Tibial nerve (tissue), 4 donors: ENCODE data around the gene CAMKMT. TPM values are rescaled to one million over a fixed set of nuclear protein-coding genes. Genes with fewer than 3 reads are reported as not detected.

Experiments
- DNase-seq, 2 donors: peaks; one replicate each; pipeline ENCODE4 v3.0.0-alpha.2; 2019; ENCODE audit warnings: low spot score in 2 of 2
- H3K27ac ChIP-seq, 4 donors: fragments of 200-600 bp; sonication (generic) in 3 of 4; one replicate each; pipeline ENCODE4 v1.5.1; 2017 to 2019; ENCODE audit warnings: mild to moderate bottlenecking in 1 of 4
- H3K27me3 ChIP-seq, 2 donors: fragments of 200-600 bp; sonication (generic) in 1 of 2; one replicate each; pipeline versions ENCODE4 v1.5.1 to v1.6.0; 2017 to 2019
- H3K36me3 ChIP-seq, 3 donors: fragments of 200-600 bp; sonication (generic); one replicate each; pipeline ENCODE4 v1.5.1; 2018 to 2019
- H3K4me1 ChIP-seq, 4 donors: fragments of 200-600 bp; sonication (generic) in 3 of 4; one replicate each; pipeline ENCODE4 v1.5.1; 2017 to 2019
- H3K4me3 ChIP-seq, 4 donors: fragments of 200-600 bp; sonication (generic) in 3 of 4; one replicate each; pipeline ENCODE4 v1.5.1; 2017 to 2019; ENCODE audit warnings: mild to moderate bottlenecking in 1 of 4, moderate library complexity in 1 of 4
- H3K9me3 ChIP-seq, 4 donors: fragments of 200-600 bp; sonication (generic) in 3 of 4; one replicate each; pipeline ENCODE4 v1.5.1; 2017 to 2019
- CTCF ChIP-seq, 5 experiments: fragments of 200-600 bp in 3 of 5; fragments of 450-650 bp in 2 of 5; sonication (generic) in 3 of 5; IDR thresholded peaks; one replicate each; pipeline ENCODE4 v1.5.1; 2016 to 2019; ENCODE audit warnings: antibody characterized with exemption in 5 of 5, mild to moderate bottlenecking in 3 of 5, moderate library complexity in 2 of 5
- EP300 ChIP-seq, 2 donors: sonication (generic); formaldehyde crosslinking; IDR thresholded peaks; one replicate each; pipeline ENCODE4 v1.6.1; 2017; ENCODE audit warnings: antibody characterized with exemption in 2 of 2, mild to moderate bottlenecking in 1 of 2
- POLR2A ChIP-seq, 2 donors: fragments of 450-650 bp; IDR thresholded peaks; one replicate each; pipeline ENCODE4 v1.6.1; 2017; ENCODE audit warnings: antibody characterized with exemption in 2 of 2, mild to moderate bottlenecking in 2 of 2, moderate library complexity in 2 of 2
- WGBS, 2 donors: methylation state at CpG; one replicate each; pipeline ENCODE4 v1.1.5; 2018; 5-methylcytosine and 5-hydroxymethylcytosine counted together
- total RNA-seq, 4 donors: library from RNA; depleted of rRNA; stranded (reverse); fragments of >200 nt; gene quantifications; one replicate each; pipeline ENCODE4 v1.1.0, GENCODE V29; 2016

Gene CAMKMT
- total RNA-seq, 4 donors from 2014 or later, result 8.4 to 14.1 (median 9.7) TPM

GRCh38 chr2:44324971-44325426 is 36.7 kb upstream of the CAMKMT start:
- no peak for DNase-seq
- Histone ChIP-seq H3K36me3 (peaks cover 8 to 93% (median 14%) of the 10 kb centered on the region in 3 donors), H3K4me1 (peaks cover 0 to 4% (median 0%) of the 10 kb centered on the region in 4 donors), H3K9me3 (no peaks in the 10 kb centered on the region), H3K4me3 (no peak overlapping the region), H3K27ac (no peak overlapping the region), H3K27me3 (no peaks in the 10 kb centered on the region)
- WGBS, 2 donors, result 78 to 87% methylated on average over 1 of the region's 1 CpG
- TF ChIP-seq EP300 (IDR thresholded peaks at IDR 0.05) (no peak), POLR2A (IDR thresholded peaks at IDR 0.05) (no peak), CTCF (IDR thresholded peaks at IDR 0.05) (no peak)

- Histone ChIP-seq H3K36me3 (peaks cover 8 to 93% (median 14%) of the 10 kb centered on the region in 3 donors), H3K9me3 (no peaks in the 10 kb centered on the region), H3K27ac (no peak overlapping the region), H3K4me1 (peaks cover 0 to 4% (median 0%) of the 10 kb centered on the region in 4 donors), H3K4me3 (no peak overlapping the region), H3K27me3 (no peaks in the 10 kb centered on the region)
- WGBS, 2 donors, result 87 to 88% methylated on average over 4 of the region's 4 CpGs
- TF ChIP-seq CTCF (IDR thresholded peaks at IDR 0.05), result no peak
- no peak for TF ChIP-seq EP300 (IDR thresholded peaks at IDR 0.05)
- TF ChIP-seq POLR2A (IDR thresholded peaks at IDR 0.05), result no peak
- no peak for DNase-seq
Measured at GRCh38 chr2:44325897-44326296, 35.9 kb upstream of the CAMKMT start.

GRCh38 chr2:44326548-44327264 is 35.0 kb upstream of the CAMKMT start:
- WGBS, 2 donors, result 88% methylated on average over 13 of the region's 13 CpGs
- Histone ChIP-seq H3K36me3 (peaks cover 8 to 93% (median 14%) of the 10 kb centered on the region in 3 donors), H3K27ac (no peak overlapping the region), H3K4me1 (peaks cover 0 to 4% (median 0%) of the 10 kb centered on the region in 4 donors), H3K4me3 (no peak overlapping the region), H3K27me3 (no peaks in the 10 kb centered on the region), H3K9me3 (no peaks in the 10 kb centered on the region)
- DNase-seq, result no peak
- no peak for TF ChIP-seq CTCF (IDR thresholded peaks at IDR 0.05)
- no peak for TF ChIP-seq POLR2A (IDR thresholded peaks at IDR 0.05)
- TF ChIP-seq EP300 (IDR thresholded peaks at IDR 0.05), result no peak

GRCh38 chr2:44328750-44329149 is 33.0 kb upstream of the CAMKMT start:
- WGBS, 2 donors, result 87 to 91% methylated on average over 2 of the region's 2 CpGs
- H3K9me3 ChIP-seq, result no peaks in the 10 kb centered on the region
- H3K27me3 ChIP-seq, result no peaks in the 10 kb centered on the region
- no peak overlapping the region for H3K27ac ChIP-seq
- H3K4me3 ChIP-seq, result no peak overlapping the region
- no peak for DNase-seq
- H3K36me3 ChIP-seq, result peaks cover 5 to 88% (median 10%) of the 10 kb centered on the region in 3 donors
- peaks cover 0 to 4% (median 0%) of the 10 kb centered on the region in 4 donors for H3K4me1 ChIP-seq
- TF ChIP-seq EP300 (IDR thresholded peaks at IDR 0.05) (no peak), CTCF (IDR thresholded peaks at IDR 0.05) (no peak), POLR2A (IDR thresholded peaks at IDR 0.05) (no peak)

- TF ChIP-seq EP300 (IDR thresholded peaks at IDR 0.05) (no peak), POLR2A (IDR thresholded peaks at IDR 0.05) (no peak), CTCF (IDR thresholded peaks at IDR 0.05) (no peak)
- no peak overlapping the region for H3K27ac ChIP-seq
- H3K4me1 ChIP-seq, result peaks cover 0 to 4% (median 0%) of the 10 kb centered on the region in 4 donors
- H3K4me3 ChIP-seq, result no peak overlapping the region
- peaks cover 5 to 83% (median 10%) of the 10 kb centered on the region in 3 donors for H3K36me3 ChIP-seq
- no peaks in the 10 kb centered on the region for H3K27me3 ChIP-seq
- no peak for DNase-seq
- 91 to 92% methylated on average over 2 of the region's 2 CpGs for WGBS, 2 donors
- H3K9me3 ChIP-seq, result no peaks in the 10 kb centered on the region
Measured at GRCh38 chr2:44329343-44329742, 32.4 kb upstream of the CAMKMT start.
